GM12872 (cell line): ENCODE measurements around the gene SPOCK2.

Source experiments
- CTCF ChIP-seq: IDR thresholded peaks from 3 replicates; pipeline ENCODE4 v1.5.1; 2011; ENCODE audit warnings: low read depth, mild to moderate bottlenecking, low read length, moderate library complexity; ENCODE audit not compliant: insufficient read depth

SPOCK2 gene

GRCh38 chr10:72097448-72098300, 9.3 kb upstream of the SPOCK2 start:
- no peak for TF ChIP-seq CTCF

GRCh38 chr10:72096115-72097000, 8.0 kb upstream of the SPOCK2 start:
- no peak for TF ChIP-seq CTCF

GRCh38 chr10:72095195-72095594, 6.8 kb upstream of the SPOCK2 start:
- TF ChIP-seq CTCF: no peak

- no peak for TF ChIP-seq CTCF
Measured at GRCh38 chr10:72094574-72094973, 6.2 kb upstream of the SPOCK2 start.

GRCh38 chr10:72093450-72093849, 5.1 kb upstream of the SPOCK2 start:
- TF ChIP-seq CTCF: no peak

GRCh38 chr10:72092987-72093386, 4.6 kb upstream of the SPOCK2 start:
- TF ChIP-seq CTCF: no peak

- TF ChIP-seq CTCF: no peak
Measured at GRCh38 chr10:72092171-72092924, 4.0 kb upstream of the SPOCK2 start.
